ENCODE data around the gene KLHDC10. TPM values are rescaled to one million over a fixed set of nuclear protein-coding genes. Genes with fewer than 3 reads are reported as not detected.
"Not testable (repeated sequence)": the region's sequence is repeated elsewhere in the genome, so short reads cannot be mapped to it uniquely, and the experiment has no call there.

The KLHDC10 gene
- total RNA-seq, 1 experiment from 2014 or later = 37.5 TPM

- POLR2A ChIA-PET (ENCODE audit: low non-redundant PET) = no interaction called here
- H3K27ac ChIP-seq (ENCODE audit: low read depth, low read length, poor library complexity, severe bottlenecking) = no peak overlapping the region
- BruUV-seq (replicated peaks) = no TSS peak
- no peaks in the 10 kb centered on the region for H3K9me3 ChIP-seq (ENCODE audit: low read depth, low read length, poor library complexity, severe bottlenecking)
- DNase-seq (ENCODE audit: low spot score) = no peak
- no peak overlapping the region for H3K4me3 ChIP-seq (ENCODE audit: low read depth, low read length, poor library complexity, severe bottlenecking)
- no peaks in the 10 kb centered on the region for H3K27me3 ChIP-seq (replicated peaks; ENCODE audit: insufficient read depth, low read depth, low read length, poor library complexity)
- peaks cover 13% of the 10 kb centered on the region for H3K4me1 ChIP-seq (ENCODE audit: insufficient read depth, low read length, poor library complexity, severe bottlenecking)
- intact Hi-C loops (cut with micrococcal nuclease; ENCODE audit: unreplicated experiment) = no loop called here
- CTCF ChIA-PET = no interaction called here
- TF ChIP-seq EZH2 (IDR thresholded peaks at IDR 0.05; ENCODE audit: borderline replicate concordance, low read depth, low read length, poor library complexity, severe bottlenecking) = no peak
- TF ChIP-seq CTCF (conservative IDR thresholded peaks at IDR 0.05; ENCODE audit: low read depth, low read length) = no peak
- peaks cover 29% of the 10 kb centered on the region for H3K36me3 ChIP-seq (ENCODE audit: insufficient read depth, low read length, poor library complexity, severe bottlenecking)
These were observed 54.4 kb downstream of the KLHDC10 start for GRCh38 chr7:130124711-130125110.

- H3K9me3 ChIP-seq (ENCODE audit: low read depth, low read length, poor library complexity, severe bottlenecking); H3K27me3 ChIP-seq (replicated peaks; ENCODE audit: insufficient read depth, low read depth, low read length, poor library complexity); POLR2A ChIA-PET (ENCODE audit: low non-redundant PET); DNase-seq (ENCODE audit: low spot score); intact Hi-C loops (cut with micrococcal nuclease; ENCODE audit: unreplicated experiment); BruUV-seq (replicated peaks); H3K4me3 ChIP-seq (ENCODE audit: low read depth, low read length, poor library complexity, severe bottlenecking); H3K27ac ChIP-seq (ENCODE audit: low read depth, low read length, poor library complexity, severe bottlenecking); CTCF ChIA-PET: not testable (repeated sequence)
- peaks cover 13% of the 10 kb centered on the region for H3K4me1 ChIP-seq (ENCODE audit: insufficient read depth, low read length, poor library complexity, severe bottlenecking)
- peaks cover 38% of the 10 kb centered on the region for H3K36me3 ChIP-seq (ENCODE audit: insufficient read depth, low read length, poor library complexity, severe bottlenecking)
These were observed 56.5 kb downstream of the KLHDC10 start for GRCh38 chr7:130126840-130127239.

- H3K27me3 ChIP-seq (replicated peaks; ENCODE audit: insufficient read depth, low read depth, low read length, poor library complexity) = no peaks in the 10 kb centered on the region
- no peak overlapping the region for H3K27ac ChIP-seq (ENCODE audit: low read depth, low read length, poor library complexity, severe bottlenecking)
- CTCF ChIA-PET = interaction anchor here (0.6 kb wide), 1 partner anchor 64 kb away, joined by 3 read pairs; no protein-coding TSS in a partner anchor
- peaks cover 36% of the 10 kb centered on the region for H3K36me3 ChIP-seq (ENCODE audit: insufficient read depth, low read length, poor library complexity, severe bottlenecking)
- POLR2A ChIA-PET (ENCODE audit: low non-redundant PET) = no interaction called here
- intact Hi-C loops (cut with micrococcal nuclease; ENCODE audit: unreplicated experiment) = no loop called here
- no peaks in the 10 kb centered on the region for H3K9me3 ChIP-seq (ENCODE audit: low read depth, low read length, poor library complexity, severe bottlenecking)
- DNase-seq (ENCODE audit: low spot score) = no peak
- H3K4me1 ChIP-seq (ENCODE audit: insufficient read depth, low read length, poor library complexity, severe bottlenecking) = peaks cover 13% of the 10 kb centered on the region
- no TSS peak for BruUV-seq (replicated peaks)
- H3K4me3 ChIP-seq (ENCODE audit: low read depth, low read length, poor library complexity, severe bottlenecking) = no peak overlapping the region
- TF ChIP-seq CTCF (conservative IDR thresholded peaks at IDR 0.05; ENCODE audit: low read depth, low read length) = no peak
- no peak for TF ChIP-seq EZH2 (IDR thresholded peaks at IDR 0.05; ENCODE audit: borderline replicate concordance, low read depth, low read length, poor library complexity, severe bottlenecking)
These were observed 57.1 kb downstream of the KLHDC10 start for GRCh38 chr7:130127404-130127803.

DNA sequence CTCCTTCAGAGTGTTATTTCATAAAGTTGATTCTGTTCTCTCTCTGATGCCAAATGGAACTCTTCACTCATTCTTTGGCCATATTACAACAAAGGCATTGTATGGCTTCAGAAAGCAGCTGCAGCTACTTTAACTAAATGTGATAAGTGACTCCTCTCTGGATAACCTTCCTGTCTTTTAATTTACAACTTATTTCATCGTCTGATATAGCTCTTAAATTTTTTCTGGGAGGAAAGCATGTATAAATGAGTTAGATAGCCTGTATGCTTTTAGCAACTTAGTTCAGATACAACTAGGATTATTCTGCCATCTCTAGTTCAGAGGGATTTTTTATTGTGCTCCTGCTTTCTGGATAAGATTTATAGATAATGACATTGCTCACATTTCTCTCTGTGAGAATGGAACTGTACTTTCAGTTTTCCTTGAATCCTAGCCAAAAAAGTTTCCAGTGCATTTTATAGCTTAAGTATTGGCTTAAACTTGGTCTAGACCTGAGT is 57.5 kb downstream of the KLHDC10 start:
- POLR2A ChIA-PET (ENCODE audit: low non-redundant PET) = no interaction called here
- Histone ChIP-seq H3K27ac (ENCODE audit: low read depth, low read length, poor library complexity, severe bottlenecking) (no peak overlapping the region), H3K4me3 (ENCODE audit: low read depth, low read length, poor library complexity, severe bottlenecking) (no peak overlapping the region), H3K4me1 (ENCODE audit: insufficient read depth, low read length, poor library complexity, severe bottlenecking) (peaks cover 13% of the 10 kb centered on the region), H3K9me3 (ENCODE audit: low read depth, low read length, poor library complexity, severe bottlenecking) (no peaks in the 10 kb centered on the region), H3K36me3 (ENCODE audit: insufficient read depth, low read length, poor library complexity, severe bottlenecking) (peaks cover 32% of the 10 kb centered on the region), H3K27me3 (replicated peaks; ENCODE audit: insufficient read depth, low read depth, low read length, poor library complexity) (no peaks in the 10 kb centered on the region)
- no TSS peak for BruUV-seq (replicated peaks)
- CTCF ChIA-PET = interaction anchor here (0.6 kb wide), 1 partner anchor 64 kb away, joined by 3 read pairs; no protein-coding TSS in a partner anchor
- DNase-seq (ENCODE audit: low spot score) = no peak
- TF ChIP-seq EZH2 (IDR thresholded peaks at IDR 0.05; ENCODE audit: borderline replicate concordance, low read depth, low read length, poor library complexity, severe bottlenecking) (no peak), CTCF (conservative IDR thresholded peaks at IDR 0.05; ENCODE audit: low read depth, low read length) (no peak)
- intact Hi-C loops (cut with micrococcal nuclease; ENCODE audit: unreplicated experiment) = no loop called here
